ENCODE data around the gene WFIKKN1. TPM values are rescaled to one million over a fixed set of nuclear protein-coding genes. Genes with fewer than 3 reads are reported as not detected.
"Not testable (repeated sequence)": the region's sequence is repeated elsewhere in the genome, so short reads cannot be mapped to it uniquely, and the experiment has no call there.

WFIKKN1 gene
- polyA plus RNA-seq, 1 donor from 2014 or later = not detected

GRCh38 chr16:591231-591630 is 39.6 kb upstream of the WFIKKN1 start:
- H3K9me3 Mint-ChIP-seq = no peaks in the 10 kb centered on the region
- H3K36me3 Mint-ChIP-seq = no peaks in the 10 kb centered on the region
- peaks cover 5 to 29% (median 21%) of the 10 kb centered on the region in 3 donors for H3K4me1 Mint-ChIP-seq
- H3K4me3 Mint-ChIP-seq = peak overlapping the region; percentile 78 to 94 (median 87)
- H3K27me3 Mint-ChIP-seq = no peaks in the 10 kb centered on the region
- peak overlapping the region in 1 of 3 donors; percentile 56 for H3K27ac Mint-ChIP-seq

- Mint-ChIP-seq H3K36me3 (no peaks in the 10 kb centered on the region), H3K27ac (peak overlapping the region in 1 of 3 donors; percentile 59), H3K4me3 (peak overlapping the region; percentile 38 to 90 (median 75)), H3K4me1 (peaks cover 5 to 29% (median 23%) of the 10 kb centered on the region in 3 donors), H3K9me3 (no peaks in the 10 kb centered on the region), H3K27me3 (no peaks in the 10 kb centered on the region)
These were observed 38.8 kb upstream of the WFIKKN1 start for GRCh38 chr16:591892-592517.

- H3K4me1 Mint-ChIP-seq = peaks cover 5 to 27% (median 23%) of the 10 kb centered on the region in 3 donors
These were observed 38.1 kb upstream of the WFIKKN1 start for GRCh38 chr16:592518-593306.

GRCh38 chr16:593406-593805 is 37.4 kb upstream of the WFIKKN1 start:
- Mint-ChIP-seq H3K4me3 (peak overlapping the region in 2 of 4 donors; percentile 53 to 78), H3K27ac (peak overlapping the region in 2 of 3 donors; percentile 59 to 75), H3K27me3 (no peaks in the 10 kb centered on the region)

More at GRCh38 chr16:592518-593306, 38.1 kb upstream of the WFIKKN1 start:
- no peaks in the 10 kb centered on the region for H3K36me3 Mint-ChIP-seq
- no peaks in the 10 kb centered on the region for H3K27me3 Mint-ChIP-seq
- peak overlapping the region in 1 of 4 donors; percentile 78 for H3K4me3 Mint-ChIP-seq
- peak overlapping the region; percentile 39 to 75 (median 59) for H3K27ac Mint-ChIP-seq
- H3K9me3 Mint-ChIP-seq = no peaks in the 10 kb centered on the region

GRCh38 chr16:593807-594206 is 37.0 kb upstream of the WFIKKN1 start:
- H3K4me3 Mint-ChIP-seq = peak overlapping the region in 2 of 4 donors; percentile 53 to 78
- H3K27me3 Mint-ChIP-seq = no peaks in the 10 kb centered on the region
- peaks cover 5 to 27% (median 19%) of the 10 kb centered on the region in 3 donors for H3K4me1 Mint-ChIP-seq
- H3K9me3 Mint-ChIP-seq = no peaks in the 10 kb centered on the region
- H3K36me3 Mint-ChIP-seq = no peaks in the 10 kb centered on the region
- peak overlapping the region in 2 of 3 donors; percentile 59 to 75 for H3K27ac Mint-ChIP-seq

More at GRCh38 chr16:593406-593805, 37.4 kb upstream of the WFIKKN1 start:
- no peaks in the 10 kb centered on the region for H3K9me3 Mint-ChIP-seq
- H3K4me1 Mint-ChIP-seq = peaks cover 5 to 27% (median 21%) of the 10 kb centered on the region in 3 donors
- no peaks in the 10 kb centered on the region for H3K36me3 Mint-ChIP-seq

- H3K9me3 Mint-ChIP-seq = no peaks in the 10 kb centered on the region
- no peaks in the 10 kb centered on the region for H3K27me3 Mint-ChIP-seq
- no peaks in the 10 kb centered on the region for H3K36me3 Mint-ChIP-seq
- H3K4me3 Mint-ChIP-seq = no peak overlapping the region
- H3K4me1 Mint-ChIP-seq = peaks cover 5 to 27% (median 19%) of the 10 kb centered on the region in 3 donors
- no peak overlapping the region for H3K27ac Mint-ChIP-seq
These were observed 35.7 kb upstream of the WFIKKN1 start for GRCh38 chr16:595094-595528.

- H3K4me3 Mint-ChIP-seq = no peak overlapping the region
- H3K4me1 Mint-ChIP-seq = peaks cover 5 to 23% (median 14%) of the 10 kb centered on the region in 3 donors
- peak overlapping the region in 1 of 3 donors; percentile 82 for H3K27ac Mint-ChIP-seq
- no peaks in the 10 kb centered on the region for H3K27me3 Mint-ChIP-seq
- no peaks in the 10 kb centered on the region for H3K9me3 Mint-ChIP-seq
- H3K36me3 Mint-ChIP-seq = no peaks in the 10 kb centered on the region
These were observed 34.6 kb upstream of the WFIKKN1 start for GRCh38 chr16:595942-596735.

- peaks cover 5 to 21% (median 12%) of the 10 kb centered on the region in 3 donors for H3K4me1 Mint-ChIP-seq
- H3K4me3 Mint-ChIP-seq = no peak overlapping the region
- no peaks in the 10 kb centered on the region for H3K27me3 Mint-ChIP-seq
- H3K27ac Mint-ChIP-seq = peak overlapping the region in 1 of 3 donors; percentile 82
- H3K36me3 Mint-ChIP-seq = no peaks in the 10 kb centered on the region
- no peaks in the 10 kb centered on the region for H3K9me3 Mint-ChIP-seq
These were observed 34.1 kb upstream of the WFIKKN1 start for GRCh38 chr16:596736-597060.

- not testable (repeated sequence) for H3K36me3 Mint-ChIP-seq, H3K4me3 Mint-ChIP-seq, H3K27ac Mint-ChIP-seq, H3K9me3 Mint-ChIP-seq, H3K27me3 Mint-ChIP-seq
- peaks cover 5 to 16% (median 12%) of the 10 kb centered on the region in 3 donors for H3K4me1 Mint-ChIP-seq
These were observed 33.1 kb upstream of the WFIKKN1 start for GRCh38 chr16:597655-598054.

GRCh38 chr16:598823-599739 is 31.7 kb upstream of the WFIKKN1 start:
- Mint-ChIP-seq H3K4me3 (no peak overlapping the region), H3K36me3 (peaks cover 3% of the 10 kb centered on the region), H3K4me1 (peaks cover 0 to 9% (median 7%) of the 10 kb centered on the region in 3 donors), H3K9me3 (no peaks in the 10 kb centered on the region), H3K27me3 (no peaks in the 10 kb centered on the region), H3K27ac (peak overlapping the region in 1 of 3 donors; percentile 35)

GRCh38 chr16:600781-601180 is 30.0 kb upstream of the WFIKKN1 start:
- H3K9me3 Mint-ChIP-seq = no peaks in the 10 kb centered on the region
- H3K27me3 Mint-ChIP-seq = no peaks in the 10 kb centered on the region
- no peak overlapping the region for H3K27ac Mint-ChIP-seq
- H3K4me1 Mint-ChIP-seq = peaks cover 0 to 7% (median 6%) of the 10 kb centered on the region in 3 donors
- no peak overlapping the region for H3K4me3 Mint-ChIP-seq
- H3K36me3 Mint-ChIP-seq = peaks cover 3% of the 10 kb centered on the region

- Mint-ChIP-seq H3K27me3 (no peaks in the 10 kb centered on the region), H3K4me3 (no peak overlapping the region), H3K27ac (no peak overlapping the region), H3K4me1 (peaks cover 0 to 7% (median 3%) of the 10 kb centered on the region in 3 donors), H3K36me3 (peaks cover 3% of the 10 kb centered on the region), H3K9me3 (no peaks in the 10 kb centered on the region)
These were observed 26.9 kb upstream of the WFIKKN1 start for GRCh38 chr16:603933-604332.

- no peaks in the 10 kb centered on the region for H3K27me3 Mint-ChIP-seq
- H3K9me3 Mint-ChIP-seq = no peaks in the 10 kb centered on the region
- peaks cover 5% of the 10 kb centered on the region for H3K36me3 Mint-ChIP-seq
- H3K4me1 Mint-ChIP-seq = peaks cover 4 to 8% (median 8%) of the 10 kb centered on the region in 3 donors
- H3K4me3 Mint-ChIP-seq = no peak overlapping the region
- H3K27ac Mint-ChIP-seq = no peak overlapping the region
These were observed 24.0 kb upstream of the WFIKKN1 start for GRCh38 chr16:606656-607307.
